Body of pancreas (tissue), 4 donors: ENCODE data around the gene ARHGEF7. TPM values are rescaled to one million over a fixed set of nuclear protein-coding genes. Genes with fewer than 3 reads are reported as not detected.

ENCODE experiments used
- ATAC-seq: fragments of 150-250 bp; one replicate; pipeline ENCODE4 v1.9.1; 2016
- DNase-seq, 4 donors: peaks; one replicate each; pipeline ENCODE4 v3.0.0-alpha.2; 2019
- H3K27ac ChIP-seq, 4 donors: fragments of 200-600 bp; sonication (generic); 1 replicate in 3 of 4; 2 replicates in 1 of 4; pipeline versions ENCODE4 v1.5.1 to v1.6.1; 2016 to 2019; ENCODE audit warnings: mild to moderate bottlenecking in 1 of 4, mixed read lengths in 1 of 4, moderate library complexity in 1 of 4
- H3K27me3 ChIP-seq, 2 donors: fragments of 200-600 bp; sonication (generic); one replicate each; pipeline ENCODE4 v1.6.0; 2016; ENCODE audit warnings: mild to moderate bottlenecking in 1 of 2
- H3K36me3 ChIP-seq, 2 donors: fragments of 200-600 bp; sonication (generic); replicated peaks in 1 of 2; 2 replicates each; pipeline ENCODE4 v1.5.1; 2016; ENCODE audit warnings: low read depth in 2 of 2; ENCODE audit not compliant: insufficient read depth in 1 of 2
- H3K4me1 ChIP-seq: fragments of 200-600 bp; sonication (generic); one replicate; pipeline ENCODE4 v1.6.0; 2016
- H3K4me3 ChIP-seq, 2 donors: fragments of 200-600 bp; sonication (generic); 1 replicate in 1 of 2; 2 replicates in 1 of 2; pipeline ENCODE4 v1.5.1; 2016 to 2019
- H3K9me3 ChIP-seq, 3 donors: fragments of 200-600 bp; sonication (generic); 1 replicate in 2 of 3; 2 replicates in 1 of 3; pipeline ENCODE4 v1.5.1; 2016
- POLR2A ChIP-seq, 3 donors: fragments of 450-650 bp; IDR thresholded peaks; one replicate each; pipeline ENCODE4 v1.6.1; 2016; ENCODE audit warnings: antibody characterized with exemption in 3 of 3, mild to moderate bottlenecking in 2 of 3
- WGBS, 2 donors: methylation state at CpG; one replicate each; pipeline ENCODE4 v1.1.5; 2017; 5-methylcytosine and 5-hydroxymethylcytosine counted together
- intact Hi-C: fragments of 100-400 bp; cut with DNase I; formaldehyde crosslinking; loops from one replicate; pipeline ENCODE4 v1.15.1; 2023
- total RNA-seq, 2 donors: library from RNA; depleted of rRNA; stranded (reverse); fragments of >200 nt; gene quantifications; one replicate each; pipeline ENCODE4 v1.1.0, GENCODE V29; 2016
- TF ChIP-seq, protein P1 (sequence below), 7 experiments: fragments of 450-650 bp in 4 of 7; fragments of 200-600 bp in 3 of 7; sonication (generic) in 3 of 7; IDR thresholded peaks; one replicate each; pipeline ENCODE4 v1.5.1; 2016 to 2019; ENCODE audit warnings: antibody characterized with exemption in 7 of 7

ARHGEF7 gene
- total RNA-seq, 2 donors from 2014 or later, result 27.5 to 81.4 TPM

DNA sequence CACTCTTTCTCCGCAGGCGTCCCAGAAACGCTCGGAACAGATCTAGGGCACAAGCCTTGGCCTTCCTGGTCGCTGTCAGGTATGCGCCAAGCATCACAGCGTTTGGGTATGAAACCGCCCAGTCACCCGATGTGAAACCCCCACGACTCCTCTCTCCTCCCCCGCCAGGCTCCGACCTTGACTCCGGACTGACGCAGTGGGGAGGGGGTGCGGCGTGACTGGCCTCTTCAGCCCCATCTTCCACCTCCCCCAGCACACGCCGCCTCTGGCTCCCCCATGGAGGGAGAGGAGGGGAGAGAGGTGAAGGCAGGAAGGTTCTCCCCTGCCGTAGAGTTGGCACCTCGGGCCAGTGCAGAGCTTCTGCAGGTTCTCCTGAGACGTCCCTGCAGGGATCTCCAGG, 22.0 kb upstream of the ARHGEF7 start:
- TF ChIP-seq, protein P1, sequence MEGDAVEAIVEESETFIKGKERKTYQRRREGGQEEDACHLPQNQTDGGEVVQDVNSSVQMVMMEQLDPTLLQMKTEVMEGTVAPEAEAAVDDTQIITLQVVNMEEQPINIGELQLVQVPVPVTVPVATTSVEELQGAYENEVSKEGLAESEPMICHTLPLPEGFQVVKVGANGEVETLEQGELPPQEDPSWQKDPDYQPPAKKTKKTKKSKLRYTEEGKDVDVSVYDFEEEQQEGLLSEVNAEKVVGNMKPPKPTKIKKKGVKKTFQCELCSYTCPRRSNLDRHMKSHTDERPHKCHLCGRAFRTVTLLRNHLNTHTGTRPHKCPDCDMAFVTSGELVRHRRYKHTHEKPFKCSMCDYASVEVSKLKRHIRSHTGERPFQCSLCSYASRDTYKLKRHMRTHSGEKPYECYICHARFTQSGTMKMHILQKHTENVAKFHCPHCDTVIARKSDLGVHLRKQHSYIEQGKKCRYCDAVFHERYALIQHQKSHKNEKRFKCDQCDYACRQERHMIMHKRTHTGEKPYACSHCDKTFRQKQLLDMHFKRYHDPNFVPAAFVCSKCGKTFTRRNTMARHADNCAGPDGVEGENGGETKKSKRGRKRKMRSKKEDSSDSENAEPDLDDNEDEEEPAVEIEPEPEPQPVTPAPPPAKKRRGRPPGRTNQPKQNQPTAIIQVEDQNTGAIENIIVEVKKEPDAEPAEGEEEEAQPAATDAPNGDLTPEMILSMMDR (IDR thresholded peaks at IDR 0.05), result no peak
- no peak for TF ChIP-seq POLR2A (IDR thresholded peaks at IDR 0.05)
- Histone ChIP-seq H3K4me3 (no peak overlapping the region), H3K36me3 (no peaks in the 10 kb centered on the region), H3K9me3 (no peaks in the 10 kb centered on the region), H3K27ac (no peak overlapping the region), H3K27me3 (no peaks in the 10 kb centered on the region), H3K4me1 (no peaks in the 10 kb centered on the region)
- ATAC-seq, result no peak
- WGBS, 2 donors, result 81 to 89% methylated on average over 18 to 19 of the region's 21 CpGs
- no peak for DNase-seq
- intact Hi-C loops, result no loop called here

DNA sequence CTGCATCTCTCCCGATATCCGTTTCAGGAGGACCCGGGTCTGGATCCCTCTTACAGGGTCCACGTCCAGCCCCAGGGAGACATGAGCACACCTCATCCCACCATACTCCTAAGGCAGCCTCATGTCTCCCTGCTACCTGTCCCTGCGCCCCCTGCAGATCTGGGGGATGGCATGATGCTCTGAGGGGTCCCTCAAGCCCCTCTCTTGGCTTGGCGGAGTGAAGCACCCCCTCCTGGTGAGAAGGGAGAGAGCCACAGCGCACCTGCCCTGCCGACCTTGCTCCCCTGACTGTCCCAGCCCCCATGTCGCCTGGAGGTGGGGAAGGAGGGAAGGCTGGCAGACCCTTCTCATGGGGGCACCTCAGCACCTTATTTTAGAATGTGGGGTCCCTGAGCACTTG, 21.5 kb upstream of the ARHGEF7 start:
- TF ChIP-seq POLR2A (IDR thresholded peaks at IDR 0.05), result no peak
- TF ChIP-seq, protein P1 (IDR thresholded peaks at IDR 0.05), result no peak
- no peaks in the 10 kb centered on the region for H3K27me3 ChIP-seq
- ATAC-seq (no peak), DNase-seq (no peak)
- no peaks in the 10 kb centered on the region for H3K36me3 ChIP-seq
- no peaks in the 10 kb centered on the region for H3K9me3 ChIP-seq
- H3K4me1 ChIP-seq, result no peaks in the 10 kb centered on the region
- no peak overlapping the region for H3K4me3 ChIP-seq
- no peak overlapping the region for H3K27ac ChIP-seq
- intact Hi-C loops, result no loop called here
- 42 to 49% methylated on average over 9 of the region's 9 CpGs for WGBS, 2 donors

DNA sequence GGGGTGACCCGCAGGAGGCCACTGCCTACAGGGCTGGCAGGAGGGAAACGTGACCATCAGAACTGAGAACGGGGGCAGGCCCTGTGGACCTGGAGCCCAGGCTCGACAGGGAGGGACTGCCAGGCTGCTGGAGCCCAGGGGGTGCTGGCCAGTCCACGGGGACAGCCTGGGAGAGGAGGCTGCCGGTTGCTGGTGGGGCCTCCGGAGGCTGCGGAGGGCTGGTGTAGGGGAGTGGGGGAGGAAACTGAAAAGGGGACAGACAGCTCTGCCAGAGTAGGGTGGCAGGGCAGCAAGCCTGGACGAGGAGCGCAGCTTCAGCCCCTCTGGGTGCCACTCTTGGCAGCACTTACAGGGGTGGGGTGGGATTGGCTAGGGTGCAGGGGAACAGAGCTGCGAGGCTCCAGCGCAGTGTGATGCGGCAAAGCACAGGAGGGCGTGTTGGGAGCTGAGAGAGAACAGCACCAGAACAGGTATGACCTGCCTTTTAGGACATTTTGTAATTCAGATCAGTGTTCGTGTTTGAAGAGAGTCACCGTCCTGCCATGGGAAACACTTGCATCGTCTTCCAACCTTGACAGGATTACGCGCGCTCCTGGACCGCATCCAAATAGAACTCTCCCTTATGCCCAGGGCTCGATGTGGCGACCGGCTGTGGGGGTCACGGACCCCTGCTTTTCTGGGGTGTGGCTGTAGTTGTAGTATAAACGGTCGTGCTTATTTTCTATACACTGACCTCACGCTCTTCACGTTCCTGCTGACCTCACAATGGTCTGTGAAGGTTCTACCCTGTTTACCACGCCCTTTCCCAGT, 19.9 kb upstream of the ARHGEF7 start:
- WGBS, 2 donors, result 66 to 68% methylated on average over 30 of the region's 30 CpGs
- no peak for DNase-seq

DNA sequence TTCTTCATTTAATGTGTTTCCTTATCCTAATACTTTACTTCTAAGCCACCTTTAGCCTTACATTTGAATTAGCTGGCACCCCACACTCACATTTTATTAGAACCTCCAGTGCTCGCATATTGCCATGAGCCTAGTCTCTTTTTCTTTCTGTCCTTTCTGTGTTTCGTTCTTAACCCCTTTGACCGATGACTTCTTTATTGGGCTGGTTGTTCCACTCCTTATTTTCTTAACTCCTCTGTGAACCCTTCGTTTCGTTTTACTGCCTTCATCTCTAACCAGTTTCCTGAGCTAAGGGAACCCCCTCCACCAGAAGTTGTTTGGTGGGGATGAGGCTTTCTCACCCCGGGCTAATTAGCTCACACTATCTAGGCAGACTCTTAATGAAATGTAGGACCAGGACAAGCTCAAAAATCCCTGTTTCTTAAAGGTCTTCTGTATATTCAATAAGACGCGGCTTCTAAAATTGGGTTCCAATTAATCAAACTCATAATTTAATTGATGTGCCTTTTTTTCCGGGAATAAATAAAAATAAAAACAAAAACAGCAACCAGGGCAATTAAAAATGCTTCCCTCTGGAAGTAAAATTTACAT, 19.1 kb upstream of the ARHGEF7 start:
- Histone ChIP-seq H3K27me3 (no peaks in the 10 kb centered on the region), H3K4me1 (no peaks in the 10 kb centered on the region), H3K36me3 (no peaks in the 10 kb centered on the region), H3K27ac (no peak overlapping the region), H3K9me3 (no peaks in the 10 kb centered on the region), H3K4me3 (no peak overlapping the region)
- intact Hi-C loops, result no loop called here
- no peak for TF ChIP-seq POLR2A (IDR thresholded peaks at IDR 0.05)
- TF ChIP-seq, protein P1 (IDR thresholded peaks at IDR 0.05), result no peak
- ATAC-seq (no peak), DNase-seq (no peak)
- WGBS, 2 donors, result 52 to 57% methylated on average over 9 of the region's 9 CpGs

More for the DNA sequence above, 19.9 kb upstream of the ARHGEF7 start:
- no peaks in the 10 kb centered on the region for H3K4me1 ChIP-seq
- no peaks in the 10 kb centered on the region for H3K36me3 ChIP-seq
- ATAC-seq, result no peak
- intact Hi-C loops, result no loop called here
- no peaks in the 10 kb centered on the region for H3K9me3 ChIP-seq
- TF ChIP-seq, protein P1 (IDR thresholded peaks at IDR 0.05), result no peak
- TF ChIP-seq POLR2A (IDR thresholded peaks at IDR 0.05), result no peak
- H3K4me3 ChIP-seq, result no peak overlapping the region
- H3K27ac ChIP-seq, result no peak overlapping the region
- H3K27me3 ChIP-seq, result no peaks in the 10 kb centered on the region
